K562 (cell line): Measurements from ENCODE around the gene MAP4K4. TPM values are rescaled to one million over a fixed set of nuclear protein-coding genes. Genes with fewer than 3 reads are reported as not detected.

Experiments used
- ATAC-seq: fragments of 200-7000 bp; cut with Tn5 transposase; 3 replicates; pipeline ENCODE4 v1.9.1; 2020; ENCODE audit warnings: moderate library complexity
- BruUV-seq: library from RNA; stranded (reverse); fragments of 400-500 nt; replicated peaks from 2 replicates; lab custom pipeline; 2021; lab: Mats Ljungman, UMichigan
- CTCF ChIA-PET: fragments of 300-600 bp; formaldehyde crosslinking; extraction: SDS; loops from one replicate; lab custom pipeline; 2021; ENCODE audit warnings: low intra/inter-chr PET ratio; lab: Yijun Ruan, JAX
- POLR2A ChIA-PET: fragments of 300-600, 350-650 bp; sonication (Branson Sonifier 250); formaldehyde crosslinking; extraction: SDS; loops from one replicate; lab custom pipeline; 2021; ENCODE audit warnings: antibody characterized with exemption, inconsistent platforms; lab: Yijun Ruan, JAX
- DNase-seq, 4 experiments: peaks; one replicate each; pipeline versions ENCODE4 v3.0.0 to v3.0.0-alpha.2; 2011 to 2018; ENCODE audit warnings: low spot score in 3 of 4, mixed read lengths in 3 of 4; ENCODE audit errors: extremely low read depth in 1 of 4
- FAIRE-seq: peaks from 2 replicates; lab custom pipeline; 2011; peaks lifted over from hg19 to GRCh38; lab: Jason Lieb, UNC
- H2AFZ ChIP-seq: 2 replicates; pipeline ENCODE4 v1.6.0; 2011; ENCODE audit warnings: low read depth, low read length, control low read depth, inconsistent platforms
- H3K27ac ChIP-seq: fragments of 200-600 bp; 3 replicates; pipeline ENCODE4 v1.8.0; 2011; ENCODE audit warnings: low read depth, mild to moderate bottlenecking, control low read depth, inconsistent platforms, low read length, moderate library complexity, mixed read lengths; ENCODE audit errors: extremely low read depth
- H3K27me3 ChIP-seq, 2 experiments: fragments of 300-600 bp in 1 of 2; 2 replicates in 1 of 2; 3 replicates in 1 of 2; pipeline versions ENCODE4 v1.6.0 to v1.8.0; 2011; ENCODE audit warnings: inconsistent platforms in 2 of 2, low read length in 2 of 2, mild to moderate bottlenecking in 1 of 2, mixed read lengths in 1 of 2, moderate library complexity in 1 of 2; ENCODE audit not compliant: control insufficient read depth in 2 of 2, insufficient read depth in 2 of 2
- H3K36me3 ChIP-seq: fragments of 300-600 bp; 3 replicates; pipeline ENCODE4 v1.8.0; 2011; ENCODE audit warnings: mild to moderate bottlenecking, low read length, inconsistent platforms; ENCODE audit not compliant: control insufficient read depth, insufficient read depth
- H3K4me1 ChIP-seq, 2 experiments: fragments of 200-600 bp in 1 of 2; replicated peaks in 1 of 2; 2 replicates in 1 of 2; 3 replicates in 1 of 2; pipeline versions ENCODE4 v1.5.1 to v1.8.0; 2011; ENCODE audit warnings: inconsistent platforms in 2 of 2, low read length in 2 of 2, mild to moderate bottlenecking in 1 of 2, mixed read lengths in 1 of 2, moderate library complexity in 1 of 2; ENCODE audit not compliant: control insufficient read depth in 2 of 2, insufficient read depth in 2 of 2
- H3K4me2 ChIP-seq: 2 replicates; pipeline ENCODE4 v1.6.1; 2011; ENCODE audit warnings: low read length, control low read depth, inconsistent platforms, mixed read lengths; ENCODE audit not compliant: insufficient read depth
- H3K4me3 ChIP-seq: fragments of 200-600 bp; sonication (generic), shearing (Covaris generic); 2 replicates; pipeline ENCODE4 v1.5.1; 2016; ENCODE audit warnings: control low read depth, inconsistent platforms
- H3K79me2 ChIP-seq: fragments of 200-600 bp; 3 replicates; pipeline ENCODE4 v1.8.0; 2011; ENCODE audit warnings: low read length, inconsistent platforms; ENCODE audit not compliant: control insufficient read depth, insufficient read depth
- H3K9ac ChIP-seq, 2 experiments: 2 replicates each; pipeline versions ENCODE4 v1.6.0 to v1.6.1; 2011; ENCODE audit warnings: low read depth in 2 of 2, low read length in 2 of 2, control low read depth in 1 of 2, inconsistent platforms in 1 of 2, mild to moderate bottlenecking in 1 of 2, mixed read lengths in 1 of 2; ENCODE audit not compliant: insufficient read depth in 1 of 2
- H3K9me1 ChIP-seq: one replicate; pipeline ENCODE4 v1.6.0; 2011; ENCODE audit warnings: inconsistent platforms, mild to moderate bottlenecking, low read length, moderate library complexity; ENCODE audit not compliant: control insufficient read depth, insufficient read depth
- H3K9me3 ChIP-seq: replicated peaks from 2 replicates; pipeline ENCODE4 v1.5.1; 2011; ENCODE audit warnings: low read depth, low read length, inconsistent platforms; ENCODE audit not compliant: control insufficient read depth, insufficient read depth
- H4K20me1 ChIP-seq: replicated peaks from 2 replicates; pipeline ENCODE4 v1.6.1; 2011; ENCODE audit warnings: low read length, inconsistent platforms, mixed read lengths; ENCODE audit not compliant: control insufficient read depth, insufficient read depth
- ATF7 ChIP-seq: fragments of 450-650 bp; IDR thresholded peaks from 2 replicates; pipeline ENCODE4 v1.7.1; 2014; ENCODE audit warnings: mild to moderate bottlenecking, moderate library complexity
- CREM ChIP-seq: IDR thresholded peaks from 2 replicates; pipeline ENCODE4 v1.6.1; 2014; ENCODE audit warnings: antibody characterized with exemption, low read depth
- ELF4 ChIP-seq: fragments of 450-650 bp; formaldehyde crosslinking; IDR thresholded peaks from 2 replicates; pipeline ENCODE4 v1.4.0; 2022; ENCODE audit warnings: missing genetic modification characterization
- MAX ChIP-seq: sonication (generic); formaldehyde crosslinking; IDR thresholded peaks from 2 replicates; pipeline ENCODE4 v1.9.0; 2022; ENCODE audit warnings: mild to moderate bottlenecking, missing genetic modification reagents
- ZNF518B ChIP-seq: fragments of 250-450 bp; sonication (Bioruptor Pico); IDR thresholded peaks from 2 replicates; pipeline ENCODE4 v1.5.0; 2021; ENCODE audit warnings: mild to moderate bottlenecking, moderate library complexity
- WGBS: fragments of 100-300 bp; shearing (Covaris generic); methylation state at CpG from one replicate; pipeline ENCODE4 v1.1.6; 2016; ENCODE audit warnings: low coverage, mixed read lengths; ENCODE audit not compliant: insufficient coverage; ENCODE audit errors: missing lambda C conversion rate; 5-methylcytosine and 5-hydroxymethylcytosine counted together
- in situ Hi-C: fragments of 300-500 bp; cut with MboI; formaldehyde crosslinking; loops from 4 replicates; pipeline ENCODE4 v1.15.0; 2018; ENCODE audit warnings: inconsistent platforms, mixed read lengths
- intact Hi-C: fragments of 100-400 bp; cut with micrococcal nuclease; formaldehyde crosslinking; loops from 2 replicates; pipeline ENCODE4 v1.14.2; 2022
- polyA plus RNA-seq, 8 experiments: library from polyadenylated mRNA; depleted of rRNA in 4 of 8; stranded (reverse) in 5 of 8; unstranded in 3 of 8; fragments of >200 nt; fragmentation: Nextera tagmentation in 2 of 8; fragmentation: Illumina TruSeq in 1 of 8; extraction: Ambion mirVana in 2 of 8; extraction: Trizol in 1 of 8; gene quantifications; 2 replicates each; pipeline versions ENCODE4 v1.2.1 to v1.2.3, GENCODE V29; 2011 to 2014; ENCODE audit warnings: inconsistent platforms in 1 of 8, missing spikeins in 1 of 8
- total RNA-seq, 7 experiments: library from RNA; depleted of rRNA in 6 of 7; stranded (reverse); fragments of >200 nt in 6 of 7; fragmentation: Illumina TruSeq in 2 of 7; extraction: Trizol in 2 of 7; gene quantifications; 2 replicates each; pipeline versions ENCODE4 v1.2.1 to v1.2.3, GENCODE V29; 2011 to 2021; ENCODE audit warnings: low replicate concordance in 1 of 7
- TF ChIP-seq, protein P1 (sequence below), 3 experiments: fragments of 200-800 bp in 1 of 3; sonication (Bioruptor generic) in 1 of 3; sonication (generic) in 1 of 3; formaldehyde crosslinking in 1 of 3; IDR thresholded peaks; 2 replicates each; pipeline versions ENCODE4 v1.6.1 to v1.8.0; 2016 to 2022; ENCODE audit warnings: mild to moderate bottlenecking in 2 of 3, missing compliant biosample characterization in 2 of 3, missing genetic modification characterization in 2 of 3, missing genetic modification reagents in 1 of 3
- TF ChIP-seq, protein P2 (sequence below): fragments of 250-450 bp; sonication (Bioruptor Pico); IDR thresholded peaks from 2 replicates; pipeline ENCODE4 v1.4.0; 2020

Gene MAP4K4
- total and polyA plus RNA-seq, 9 of the 15 experiments (the other 6 are each of a cell fraction or from before 2014, with no cell fraction given), result 7.6 to 76.4 (median 50.6) TPM

DNA sequence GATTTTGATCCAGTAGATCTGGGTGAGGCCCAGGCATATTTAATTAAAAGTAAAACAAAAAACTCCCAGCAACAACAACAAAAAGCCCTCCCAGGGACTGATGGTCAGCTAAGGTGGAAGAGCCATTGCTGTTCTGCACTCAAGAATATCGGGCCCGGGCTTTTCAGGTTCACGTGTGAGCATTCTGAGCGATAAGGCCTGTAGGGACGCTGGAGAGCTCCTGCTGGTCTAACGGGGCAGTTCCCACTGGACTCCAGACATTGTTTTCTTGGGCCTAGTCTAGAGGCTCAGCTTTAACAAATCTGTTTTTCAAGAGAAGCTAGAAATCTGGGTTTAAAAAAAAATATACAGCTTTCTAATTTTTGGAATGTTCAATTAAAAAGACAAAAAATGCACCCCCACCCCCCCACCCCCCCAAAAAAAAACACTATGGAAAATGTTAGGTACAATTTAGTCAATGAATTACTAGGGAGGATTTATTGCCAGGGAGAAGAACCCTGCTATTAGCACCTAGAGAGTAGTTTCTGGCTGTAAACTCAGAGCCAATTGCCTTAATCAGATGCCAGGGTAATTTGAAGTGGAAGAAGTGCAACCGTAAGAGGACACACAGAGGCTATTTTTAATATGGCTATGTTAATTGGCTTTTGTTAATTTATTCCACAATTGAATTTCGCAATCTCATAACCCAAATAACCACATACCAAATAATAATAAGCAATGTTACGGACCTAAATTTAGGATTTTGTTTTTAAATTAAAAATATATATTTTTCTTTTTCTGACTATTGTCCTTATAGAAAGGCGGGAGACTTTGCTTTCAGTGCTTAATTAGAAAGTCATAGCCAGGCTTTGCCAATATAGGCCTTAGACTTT lies 78.9 kb downstream of the MAP4K4 start (continued):
- no peak for TF ChIP-seq ZNF518B (CRISPR knock-in tag)
- no peak for TF ChIP-seq CREM
- no peak for TF ChIP-seq ELF4 (CRISPR knock-in tag)
- no peak for TF ChIP-seq ATF7

GRCh38 chr2:101777337-101777736 lies 79.8 kb downstream of the MAP4K4 start:
- Histone ChIP-seq H3K36me3 (no peaks in the 10 kb centered on the region), H3K27me3 (no peaks in the 10 kb centered on the region), H3K4me2 (no peak overlapping the region), H3K9me3 (no peaks in the 10 kb centered on the region), H3K79me2 (peaks cover 97% of the 10 kb centered on the region), H3K9me1 (no peaks in the 10 kb centered on the region), H3K27ac (no peak overlapping the region), H4K20me1 (peaks cover 30% of the 10 kb centered on the region), H3K9ac (no peak overlapping the region; a peak in 1 of 4 replicates), H2AFZ (no peak overlapping the region), H3K4me1 (peaks cover 3 to 26% of the 10 kb centered on the region in 2 experiments), H3K4me3 (no peak overlapping the region)
- POLR2A ChIA-PET, result interaction anchor here (0.6 to 0.7 kb wide), 3 partner anchors 15 to 603 kb away, joined by 3 read pairs; no protein-coding TSS in a partner anchor
- FAIRE-seq, result no peak
- ATAC-seq, result no peak
- no TSS peak for BruUV-seq
- intact Hi-C loops (no loop called here), in situ Hi-C loops (no loop called here)
- WGBS, result 93% methylated on average over 11 of the region's 11 CpGs
- CTCF ChIA-PET, result no interaction called here
- DNase-seq, result no peak
- TF ChIP-seq, protein P1, sequence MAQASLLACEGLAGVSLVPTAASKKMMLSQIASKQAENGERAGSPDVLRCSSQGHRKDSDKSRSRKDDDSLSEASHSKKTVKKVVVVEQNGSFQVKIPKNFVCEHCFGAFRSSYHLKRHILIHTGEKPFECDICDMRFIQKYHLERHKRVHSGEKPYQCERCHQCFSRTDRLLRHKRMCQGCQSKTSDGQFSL (CRISPR knock-in tag; IDR thresholded peaks at IDR 0.05), result no peak
- TF ChIP-seq, protein P1 (tag; IDR thresholded peaks at IDR 0.05), result no peak
- no peak for TF ChIP-seq MAX (CRISPR knock-in tag)
- TF ChIP-seq, protein P2, sequence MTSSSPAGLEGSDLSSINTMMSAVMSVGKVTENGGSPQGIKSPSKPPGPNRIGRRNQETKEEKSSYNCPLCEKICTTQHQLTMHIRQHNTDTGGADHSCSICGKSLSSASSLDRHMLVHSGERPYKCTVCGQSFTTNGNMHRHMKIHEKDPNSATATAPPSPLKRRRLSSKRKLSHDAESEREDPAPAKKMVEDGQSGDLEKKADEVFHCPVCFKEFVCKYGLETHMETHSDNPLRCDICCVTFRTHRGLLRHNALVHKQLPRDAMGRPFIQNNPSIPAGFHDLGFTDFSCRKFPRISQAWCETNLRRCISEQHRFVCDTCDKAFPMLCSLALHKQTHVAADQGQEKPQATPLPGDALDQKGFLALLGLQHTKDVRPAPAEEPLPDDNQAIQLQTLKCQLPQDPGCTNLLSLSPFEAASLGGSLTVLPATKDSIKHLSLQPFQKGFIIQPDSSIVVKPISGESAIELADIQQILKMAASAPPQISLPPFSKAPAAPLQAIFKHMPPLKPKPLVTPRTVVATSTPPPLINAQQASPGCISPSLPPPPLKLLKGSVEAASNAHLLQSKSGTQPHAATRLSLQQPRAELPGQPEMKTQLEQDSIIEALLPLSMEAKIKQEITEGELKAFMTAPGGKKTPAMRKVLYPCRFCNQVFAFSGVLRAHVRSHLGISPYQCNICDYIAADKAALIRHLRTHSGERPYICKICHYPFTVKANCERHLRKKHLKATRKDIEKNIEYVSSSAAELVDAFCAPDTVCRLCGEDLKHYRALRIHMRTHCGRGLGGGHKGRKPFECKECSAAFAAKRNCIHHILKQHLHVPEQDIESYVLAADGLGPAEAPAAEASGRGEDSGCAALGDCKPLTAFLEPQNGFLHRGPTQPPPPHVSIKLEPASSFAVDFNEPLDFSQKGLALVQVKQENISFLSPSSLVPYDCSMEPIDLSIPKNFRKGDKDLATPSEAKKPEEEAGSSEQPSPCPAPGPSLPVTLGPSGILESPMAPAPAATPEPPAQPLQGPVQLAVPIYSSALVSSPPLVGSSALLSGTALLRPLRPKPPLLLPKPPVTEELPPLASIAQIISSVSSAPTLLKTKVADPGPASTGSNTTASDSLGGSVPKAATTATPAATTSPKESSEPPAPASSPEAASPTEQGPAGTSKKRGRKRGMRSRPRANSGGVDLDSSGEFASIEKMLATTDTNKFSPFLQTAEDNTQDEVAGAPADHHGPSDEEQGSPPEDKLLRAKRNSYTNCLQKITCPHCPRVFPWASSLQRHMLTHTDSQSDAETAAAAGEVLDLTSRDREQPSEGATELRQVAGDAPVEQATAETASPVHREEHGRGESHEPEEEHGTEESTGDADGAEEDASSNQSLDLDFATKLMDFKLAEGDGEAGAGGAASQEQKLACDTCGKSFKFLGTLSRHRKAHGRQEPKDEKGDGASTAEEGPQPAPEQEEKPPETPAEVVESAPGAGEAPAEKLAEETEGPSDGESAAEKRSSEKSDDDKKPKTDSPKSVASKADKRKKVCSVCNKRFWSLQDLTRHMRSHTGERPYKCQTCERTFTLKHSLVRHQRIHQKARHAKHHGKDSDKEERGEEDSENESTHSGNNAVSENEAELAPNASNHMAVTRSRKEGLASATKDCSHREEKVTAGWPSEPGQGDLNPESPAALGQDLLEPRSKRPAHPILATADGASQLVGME, result no peak
